ENCODE results near the gene TCF23.

TCF23 gene

GRCh38 chr2:27130396-27130795 is 18.4 kb upstream of the TCF23 start:
- Histone ChIP-seq H3K36me3 (ENCODE audit: control insufficient read depth, insufficient read depth, low read length) (peaks cover 8% of the 10 kb centered on the region), H3K4me2 (ENCODE audit: low read length) (no peak overlapping the region), H2BK5ac (ENCODE audit: low read length) (no peak overlapping the region), H4K8ac (ENCODE audit: low read depth, low read length) (no peak overlapping the region), H3K4me1 (ENCODE audit: control insufficient read depth, low read depth, low read length) (peaks cover 6% of the 10 kb centered on the region), H3K4ac (ENCODE audit: low read depth, low read length) (no peak overlapping the region), H3K56ac (ENCODE audit: low read length) (no peak overlapping the region), H4K5ac (ENCODE audit: low read length) (no peak overlapping the region), H3K4me3 (ENCODE audit: low read length) (no peak overlapping the region), H2BK15ac (replicated peaks; ENCODE audit: low read depth) (no peak overlapping the region), H2BK120ac (ENCODE audit: low read depth, low read length) (no peak overlapping the region), H2AK5ac (ENCODE audit: low read length) (no peak overlapping the region), H3K27ac (ENCODE audit: low read depth, low read length) (no peak overlapping the region), H3K79me1 (ENCODE audit: low read length) (peaks cover 10% of the 10 kb centered on the region), H3K9ac (ENCODE audit: low read length) (no peak overlapping the region), H3K27me3 (ENCODE audit: insufficient read depth, low read length, poor library complexity) (no peaks in the 10 kb centered on the region), H3K23ac (ENCODE audit: low read length) (no peak overlapping the region), H3K18ac (ENCODE audit: low read length) (no peak overlapping the region), H3K79me2 (ENCODE audit: control insufficient read depth, insufficient read depth, low read length) (peaks cover 11% of the 10 kb centered on the region)
- DNase-seq, result no peak
- WGBS (ENCODE audit: extremely low coverage, insufficient coverage, low lambda C conversion rate), result no CpG with 5 or more reads among the region's 10 CpGs

- peaks cover 10% of the 10 kb centered on the region for H3K79me1 ChIP-seq (ENCODE audit: low read length)
- H3K4me2 ChIP-seq (ENCODE audit: low read length), result no peak overlapping the region
- DNase-seq, result no peak
- peaks cover 11% of the 10 kb centered on the region for H3K79me2 ChIP-seq (ENCODE audit: control insufficient read depth, insufficient read depth, low read length)
- H4K8ac ChIP-seq (ENCODE audit: low read depth, low read length), result no peak overlapping the region
- H3K18ac ChIP-seq (ENCODE audit: low read length), result no peak overlapping the region
- no peak overlapping the region for H3K56ac ChIP-seq (ENCODE audit: low read length)
- no peak overlapping the region for H2BK15ac ChIP-seq (replicated peaks; ENCODE audit: low read depth)
- no peak overlapping the region for H2BK5ac ChIP-seq (ENCODE audit: low read length)
- no peak overlapping the region for H3K9ac ChIP-seq (ENCODE audit: low read length)
- no peak overlapping the region for H4K5ac ChIP-seq (ENCODE audit: low read length)
- H3K27me3 ChIP-seq (ENCODE audit: insufficient read depth, low read length, poor library complexity), result no peaks in the 10 kb centered on the region
- H3K36me3 ChIP-seq (ENCODE audit: control insufficient read depth, insufficient read depth, low read length), result peaks cover 8% of the 10 kb centered on the region
- peaks cover 6% of the 10 kb centered on the region for H3K4me1 ChIP-seq (ENCODE audit: control insufficient read depth, low read depth, low read length)
- H3K23ac ChIP-seq (ENCODE audit: low read length), result no peak overlapping the region
- H3K27ac ChIP-seq (ENCODE audit: low read depth, low read length), result no peak overlapping the region
- no peak overlapping the region for H2AK5ac ChIP-seq (ENCODE audit: low read length)
- H2BK120ac ChIP-seq (ENCODE audit: low read depth, low read length), result no peak overlapping the region
- H3K4me3 ChIP-seq (ENCODE audit: low read length), result no peak overlapping the region
- no peak overlapping the region for H3K4ac ChIP-seq (ENCODE audit: low read depth, low read length)
- WGBS (ENCODE audit: extremely low coverage, insufficient coverage, low lambda C conversion rate), result no CpG with 5 or more reads among the region's 11 CpGs
These were observed 17.4 kb upstream of the TCF23 start for GRCh38 chr2:27131429-27131828.

GRCh38 chr2:27133195-27133875 is 15.5 kb upstream of the TCF23 start:
- Histone ChIP-seq H3K4me3 (ENCODE audit: low read length) (peak overlapping the region; percentile 69), H4K8ac (ENCODE audit: low read depth, low read length) (no peak overlapping the region), H2BK120ac (ENCODE audit: low read depth, low read length) (no peak overlapping the region), H2AK5ac (ENCODE audit: low read length) (no peak overlapping the region), H3K9ac (ENCODE audit: low read length) (peak overlapping the region; percentile 85), H2BK5ac (ENCODE audit: low read length) (no peak overlapping the region), H3K79me2 (ENCODE audit: control insufficient read depth, insufficient read depth, low read length) (peaks cover 11% of the 10 kb centered on the region), H3K23ac (ENCODE audit: low read length) (no peak overlapping the region), H2BK15ac (replicated peaks; ENCODE audit: low read depth) (no peak overlapping the region), H3K18ac (ENCODE audit: low read length) (no peak overlapping the region), H3K27me3 (ENCODE audit: insufficient read depth, low read length, poor library complexity) (no peaks in the 10 kb centered on the region), H3K36me3 (ENCODE audit: control insufficient read depth, insufficient read depth, low read length) (peaks cover 8% of the 10 kb centered on the region), H3K27ac (ENCODE audit: low read depth, low read length) (no peak overlapping the region), H3K4ac (ENCODE audit: low read depth, low read length) (no peak overlapping the region), H3K4me1 (ENCODE audit: control insufficient read depth, low read depth, low read length) (peaks cover 6% of the 10 kb centered on the region), H4K5ac (ENCODE audit: low read length) (no peak overlapping the region), H3K56ac (ENCODE audit: low read length) (peak overlapping the region; percentile 89), H3K79me1 (ENCODE audit: low read length) (peaks cover 10% of the 10 kb centered on the region), H3K4me2 (ENCODE audit: low read length) (peak overlapping the region; percentile 93)
- DNase-seq, result no peak
- WGBS (ENCODE audit: extremely low coverage, insufficient coverage, low lambda C conversion rate), result no CpG with 5 or more reads among the region's 14 CpGs

- Histone ChIP-seq H2BK5ac (ENCODE audit: low read length) (no peak within 1 kb of the TSS), H3K4me1 (ENCODE audit: control insufficient read depth, low read depth, low read length) (peaks cover 6% of the 10 kb centered on the region), H3K79me2 (ENCODE audit: control insufficient read depth, insufficient read depth, low read length) (peaks cover 11% of the 10 kb centered on the region), H3K36me3 (ENCODE audit: control insufficient read depth, insufficient read depth, low read length) (peaks cover 8% of the 10 kb centered on the region), H4K5ac (ENCODE audit: low read length) (no peak within 1 kb of the TSS), H2BK15ac (replicated peaks; ENCODE audit: low read depth) (no peak within 1 kb of the TSS), H2AK5ac (ENCODE audit: low read length) (no peak within 1 kb of the TSS), H3K4me3 (ENCODE audit: low read length) (peak within 1 kb of the TSS; percentile 69), H3K27me3 (ENCODE audit: insufficient read depth, low read length, poor library complexity) (no peaks in the 10 kb centered on the region), H3K23ac (ENCODE audit: low read length) (no peak within 1 kb of the TSS), H3K18ac (ENCODE audit: low read length) (peak within 1 kb of the TSS; percentile 44), H3K9ac (ENCODE audit: low read length) (peak within 1 kb of the TSS; percentile 85), H3K56ac (ENCODE audit: low read length) (peak within 1 kb of the TSS; percentile 89), H3K79me1 (ENCODE audit: low read length) (peaks cover 10% of the 10 kb centered on the region), H2BK120ac (ENCODE audit: low read depth, low read length) (no peak within 1 kb of the TSS), H3K27ac (ENCODE audit: low read depth, low read length) (peak within 1 kb of the TSS; percentile 10), H4K8ac (ENCODE audit: low read depth, low read length) (no peak within 1 kb of the TSS), H3K4me2 (ENCODE audit: low read length) (peak within 1 kb of the TSS; percentile 93), H3K4ac (ENCODE audit: low read depth, low read length) (no peak within 1 kb of the TSS)
- WGBS (ENCODE audit: extremely low coverage, insufficient coverage, low lambda C conversion rate), result no CpG with 5 or more reads among the region's 86 CpGs
- DNase-seq, result peak; percentile 97
These were observed 14.7 kb upstream of the TCF23 start, which contains the start of gene PREB for GRCh38 chr2:27133905-27134780. PREB (minus strand) TSS chr2:27134636; CDS start chr2:27134421, 215 bp downstream.

- Histone ChIP-seq H3K36me3 (ENCODE audit: control insufficient read depth, insufficient read depth, low read length) (peaks cover 8% of the 10 kb centered on the region), H4K5ac (ENCODE audit: low read length) (no peak overlapping the region), H2BK15ac (replicated peaks; ENCODE audit: low read depth) (no peak overlapping the region), H3K27me3 (ENCODE audit: insufficient read depth, low read length, poor library complexity) (no peaks in the 10 kb centered on the region), H2BK5ac (ENCODE audit: low read length) (no peak overlapping the region), H3K9ac (ENCODE audit: low read length) (peak overlapping the region; percentile 49), H3K23ac (ENCODE audit: low read length) (no peak overlapping the region), H3K18ac (ENCODE audit: low read length) (no peak overlapping the region), H3K4me2 (ENCODE audit: low read length) (no peak overlapping the region), H3K79me1 (ENCODE audit: low read length) (peaks cover 10% of the 10 kb centered on the region), H3K56ac (ENCODE audit: low read length) (peak overlapping the region; percentile 76), H3K27ac (ENCODE audit: low read depth, low read length) (no peak overlapping the region), H3K4me1 (ENCODE audit: control insufficient read depth, low read depth, low read length) (peaks cover 6% of the 10 kb centered on the region), H2BK120ac (ENCODE audit: low read depth, low read length) (no peak overlapping the region), H3K79me2 (ENCODE audit: control insufficient read depth, insufficient read depth, low read length) (peaks cover 11% of the 10 kb centered on the region), H3K4ac (ENCODE audit: low read depth, low read length) (no peak overlapping the region), H4K8ac (ENCODE audit: low read depth, low read length) (no peak overlapping the region), H3K4me3 (ENCODE audit: low read length) (no peak overlapping the region), H2AK5ac (ENCODE audit: low read length) (no peak overlapping the region)
- DNase-seq, result no peak
- whole genome bisulfite sequencing (ENCODE audit: extremely low coverage, insufficient coverage, low lambda C conversion rate), result no CpG with 5 or more reads among the region's 33 CpGs
These were observed 13.9 kb upstream of the TCF23 start for GRCh38 chr2:27134781-27135477.
